ENCODE measurements around the gene FER1L5.

Gene FER1L5

DNA sequence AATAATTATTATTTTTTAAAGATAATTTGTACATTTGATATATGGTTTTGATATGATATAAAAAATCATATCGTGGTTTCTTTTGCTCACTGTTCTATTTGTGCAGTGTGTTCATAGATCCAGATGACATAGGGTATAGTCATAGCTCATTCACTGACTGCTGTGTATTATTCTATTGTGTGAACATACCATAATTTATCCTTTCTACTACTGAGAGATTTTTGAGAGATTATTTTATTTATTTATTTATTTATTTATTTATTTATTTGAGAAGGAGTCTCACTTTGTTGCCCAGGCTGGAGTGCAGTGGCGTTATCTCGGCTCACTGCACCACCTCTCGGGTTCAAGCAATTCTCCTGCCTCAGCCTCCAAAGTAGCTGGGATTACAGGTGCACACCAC is 39.0 kb downstream of the FER1L5 start:
- no peak for DNase-seq

DNA sequence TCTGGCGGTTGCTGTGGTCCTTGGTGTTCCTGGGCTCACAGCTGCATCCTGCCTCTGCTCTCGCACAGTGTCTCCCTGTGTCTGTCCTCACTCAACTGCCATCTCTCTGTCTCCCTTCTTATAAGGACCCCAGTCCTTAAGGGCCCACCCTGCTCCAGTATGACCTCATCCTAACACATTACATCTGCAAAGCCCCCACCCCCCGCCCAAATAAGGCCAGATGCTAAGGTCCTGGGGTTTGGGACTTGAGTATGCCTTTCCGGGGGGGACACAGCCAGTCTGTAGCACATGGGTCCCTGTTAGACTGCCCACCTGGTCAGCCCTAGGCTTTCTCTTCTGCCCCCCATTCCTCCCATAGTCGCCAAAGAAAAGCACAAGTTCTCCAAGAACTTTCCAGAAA is 40.7 kb downstream of the FER1L5 start:
- DNase-seq = no peak

DNA sequence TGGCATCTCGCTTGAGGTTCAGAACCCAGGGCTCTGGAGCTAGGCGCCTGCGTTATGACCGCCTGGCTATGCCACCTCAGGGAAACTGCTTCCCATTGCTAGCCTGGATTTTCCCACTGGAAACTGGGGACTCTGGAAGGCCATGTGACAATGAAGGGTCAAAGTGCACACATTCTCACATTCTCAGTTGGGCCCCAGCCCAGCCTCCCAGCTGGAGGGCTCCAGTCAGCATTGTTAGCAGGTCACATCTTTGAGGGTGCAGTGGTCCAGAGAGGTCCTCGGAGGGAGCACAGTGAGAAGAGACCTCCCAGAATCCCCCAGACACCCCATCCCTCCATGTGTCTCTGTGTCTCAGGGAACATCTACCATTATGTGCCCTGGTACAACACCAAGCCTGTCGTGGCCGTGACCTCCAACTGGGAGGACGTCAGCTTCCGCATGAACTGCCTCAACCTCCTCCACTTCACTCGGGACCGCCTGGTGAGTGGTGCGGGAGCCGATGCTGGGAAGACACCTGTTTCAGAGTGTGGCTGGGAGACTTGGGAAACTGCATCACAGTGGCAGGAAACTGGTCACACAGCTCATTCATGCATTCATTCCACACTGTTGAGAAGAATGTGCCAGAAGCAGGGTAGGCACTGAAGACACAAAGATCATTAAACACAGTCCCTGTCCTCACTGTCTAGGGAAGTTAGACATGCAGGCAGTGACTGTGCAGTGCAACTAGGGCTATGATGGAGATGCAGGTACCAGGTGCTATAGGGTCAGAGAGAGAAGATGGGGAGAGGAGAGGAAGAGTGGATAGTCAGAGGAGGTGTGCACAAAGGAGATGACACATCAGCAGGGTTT is 41.6 kb downstream of the FER1L5 start:
- DNase-seq = no peak

DNA sequence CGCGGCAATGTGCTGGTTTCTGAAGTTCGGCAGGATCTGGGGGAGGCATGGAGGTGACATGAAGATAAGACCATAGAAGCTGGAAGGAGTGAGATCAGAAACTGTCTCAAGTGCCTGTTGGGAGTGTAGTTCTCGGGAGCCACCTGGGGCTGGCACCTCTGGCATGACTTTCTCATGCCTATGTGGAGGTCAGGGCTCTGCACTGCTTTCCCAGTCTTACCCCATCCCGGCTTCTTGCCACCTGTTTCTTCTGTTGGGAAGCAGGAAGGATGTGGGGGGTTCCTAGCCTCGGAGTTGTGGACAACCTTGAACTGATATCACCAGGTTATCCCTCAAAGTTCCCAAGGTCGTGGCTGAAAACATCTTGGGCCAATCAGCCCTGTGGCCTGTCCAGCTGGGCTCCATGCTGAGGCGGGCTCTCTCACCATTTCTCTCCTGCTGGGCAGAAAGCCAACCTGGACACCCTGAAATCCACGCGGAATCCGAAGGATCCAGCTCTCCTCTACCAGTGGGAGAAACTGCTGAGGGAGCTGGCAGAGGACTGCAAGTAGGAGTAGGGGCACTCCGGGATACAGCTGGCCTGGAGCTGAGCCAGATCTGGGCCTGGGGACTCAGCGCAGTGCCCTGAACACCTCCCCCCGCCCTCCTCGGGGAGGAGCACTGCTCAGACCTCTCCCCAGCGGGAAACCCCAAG is 42.5 kb downstream of the FER1L5 start:
- DNase-seq = no peak

DNA sequence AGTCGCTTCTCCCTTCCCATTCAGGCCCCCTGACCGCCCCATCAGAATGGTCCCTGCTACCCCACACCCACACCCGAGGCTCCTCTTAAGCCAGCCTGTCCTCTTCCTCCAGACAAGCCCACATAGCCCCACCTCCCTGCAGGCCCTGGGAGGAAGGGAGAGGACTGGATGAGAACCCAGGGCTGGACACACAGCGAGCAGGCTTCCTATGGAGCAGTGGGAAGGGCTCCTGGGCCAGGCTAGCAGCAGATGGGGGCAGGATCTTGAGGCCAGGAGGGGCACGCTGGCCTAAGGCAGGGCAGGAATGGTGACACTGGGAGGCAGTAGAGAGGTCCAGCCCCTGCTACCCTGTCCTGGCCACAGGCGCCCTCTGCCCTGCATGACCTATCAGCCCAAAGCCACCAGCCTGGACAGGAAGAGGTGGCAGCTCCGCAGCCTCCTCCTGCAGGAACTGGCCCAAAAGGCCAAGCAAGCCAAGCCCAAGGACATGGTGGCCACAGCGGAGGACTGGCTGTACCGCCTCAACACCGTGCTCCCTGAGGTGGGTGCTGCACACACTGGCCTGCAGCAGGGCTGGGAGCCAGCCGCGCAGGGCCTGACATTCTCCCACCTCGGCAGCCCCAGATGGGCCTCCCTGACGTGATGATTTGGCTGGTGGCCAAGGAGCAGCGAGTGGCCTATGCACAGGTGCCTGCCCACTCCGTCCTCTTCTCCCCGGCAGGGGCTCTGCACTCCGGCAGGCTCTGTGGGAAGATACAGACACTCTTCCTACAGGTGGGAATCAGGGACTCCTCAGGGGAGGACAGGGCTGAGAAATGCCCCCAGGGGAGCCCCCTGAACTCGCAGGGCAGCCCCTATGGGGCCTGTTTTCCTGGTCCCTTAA is 43.3 kb downstream of the FER1L5 start:
- no peak for DNase-seq

DNA sequence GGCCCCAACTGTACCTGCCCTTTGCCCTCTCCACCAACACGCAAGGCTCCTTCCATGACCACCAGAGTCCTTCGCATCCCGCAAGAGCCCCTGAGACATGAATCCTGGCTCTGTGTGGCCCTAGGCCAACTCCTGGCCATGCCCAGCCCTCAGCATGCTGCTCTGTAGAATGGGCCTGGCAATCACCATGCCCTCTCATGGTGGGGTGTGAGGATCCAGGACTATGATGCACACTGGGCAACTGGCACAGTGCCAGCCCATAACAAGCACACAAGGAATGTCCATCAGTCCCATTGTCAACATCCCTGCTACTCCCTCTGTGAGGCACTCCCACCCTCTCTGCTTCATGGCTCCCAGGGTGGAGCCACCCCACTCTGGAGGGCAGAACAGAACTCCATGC is 44.7 kb downstream of the FER1L5 start:
- DNase-seq = no peak

DNA sequence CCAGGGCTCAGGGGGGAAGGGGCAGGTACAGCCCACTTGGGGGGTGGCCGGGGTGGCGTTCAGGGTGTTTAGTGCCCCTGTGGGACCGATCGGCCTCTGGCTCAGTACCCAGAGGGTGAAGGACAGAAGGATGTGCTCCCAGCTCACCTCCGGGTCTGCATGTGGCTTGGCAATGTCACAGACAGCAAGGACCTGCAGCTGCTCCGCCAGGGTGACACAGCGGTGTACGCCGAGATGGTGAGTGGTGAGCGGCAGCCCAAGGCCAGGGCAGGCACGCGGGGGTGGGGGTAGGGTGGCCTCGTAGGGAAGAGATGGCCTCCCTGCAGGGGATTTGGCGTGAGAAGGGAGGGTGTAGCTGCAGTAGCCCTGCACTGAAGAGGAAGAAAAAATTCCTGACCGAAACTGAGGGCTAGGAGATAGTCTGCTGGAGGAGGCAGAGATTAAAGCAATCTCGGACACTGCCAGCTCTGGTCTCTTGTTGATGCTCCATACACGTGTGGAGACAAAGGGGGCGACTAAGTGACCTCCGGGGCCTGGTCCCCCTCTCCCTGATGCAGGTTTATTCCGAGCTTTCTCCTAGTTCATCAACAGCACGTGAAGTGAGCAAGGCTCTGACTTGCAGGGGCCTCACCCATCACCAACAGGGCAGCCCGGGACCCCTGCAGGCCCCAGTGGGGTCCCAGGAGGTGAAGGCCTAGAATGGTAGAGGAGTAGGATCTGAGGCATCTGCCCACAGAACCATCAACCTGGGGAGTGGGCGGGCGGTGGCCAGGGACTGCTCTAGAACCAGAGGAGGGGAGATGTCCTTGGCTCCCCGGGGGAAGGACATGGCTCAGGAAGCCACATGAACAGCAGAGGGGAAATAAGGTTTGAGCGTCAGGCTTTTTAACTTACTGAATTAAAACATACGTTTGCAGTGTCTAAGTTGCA is 45.4 kb downstream of the FER1L5 start:
- no peak for DNase-seq

DNA sequence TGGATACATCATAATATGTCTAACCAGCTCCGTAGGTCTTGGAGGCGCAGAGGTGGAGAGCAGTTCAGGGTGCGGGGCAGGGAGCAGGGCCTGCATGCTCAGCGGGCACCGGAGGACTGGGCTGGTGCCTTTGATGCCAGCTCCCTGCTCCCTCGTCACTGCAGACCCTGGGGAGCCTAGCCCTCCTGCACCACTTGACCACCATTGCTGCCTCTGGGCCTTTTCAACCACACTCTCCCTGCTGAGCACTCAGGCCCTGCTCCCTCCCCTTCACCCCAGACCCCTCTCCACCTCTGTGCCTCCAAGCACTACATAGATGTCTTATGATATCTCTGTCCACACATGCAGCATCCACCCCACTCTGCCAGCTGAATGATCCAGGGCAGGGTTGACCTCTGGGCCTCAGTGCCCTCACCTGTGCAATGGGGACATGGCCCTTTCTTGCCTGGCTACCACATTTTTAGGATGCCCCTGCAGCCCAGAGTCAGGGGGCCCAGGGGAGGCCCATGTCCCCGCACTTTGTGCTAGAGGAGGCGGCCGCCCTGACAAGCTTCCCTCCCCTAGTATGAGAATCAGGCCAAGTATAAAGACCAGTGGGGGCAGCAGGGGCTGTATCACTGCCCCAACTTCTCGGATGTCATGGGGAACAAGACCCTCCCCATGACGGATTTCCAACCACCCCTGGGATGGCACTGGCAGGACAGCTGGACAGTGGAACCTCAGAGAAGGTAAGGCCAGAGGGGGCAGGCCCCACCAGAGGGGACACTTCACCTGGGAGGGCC is 46.3 kb downstream of the FER1L5 start:
- DNase-seq = no peak

DNA sequence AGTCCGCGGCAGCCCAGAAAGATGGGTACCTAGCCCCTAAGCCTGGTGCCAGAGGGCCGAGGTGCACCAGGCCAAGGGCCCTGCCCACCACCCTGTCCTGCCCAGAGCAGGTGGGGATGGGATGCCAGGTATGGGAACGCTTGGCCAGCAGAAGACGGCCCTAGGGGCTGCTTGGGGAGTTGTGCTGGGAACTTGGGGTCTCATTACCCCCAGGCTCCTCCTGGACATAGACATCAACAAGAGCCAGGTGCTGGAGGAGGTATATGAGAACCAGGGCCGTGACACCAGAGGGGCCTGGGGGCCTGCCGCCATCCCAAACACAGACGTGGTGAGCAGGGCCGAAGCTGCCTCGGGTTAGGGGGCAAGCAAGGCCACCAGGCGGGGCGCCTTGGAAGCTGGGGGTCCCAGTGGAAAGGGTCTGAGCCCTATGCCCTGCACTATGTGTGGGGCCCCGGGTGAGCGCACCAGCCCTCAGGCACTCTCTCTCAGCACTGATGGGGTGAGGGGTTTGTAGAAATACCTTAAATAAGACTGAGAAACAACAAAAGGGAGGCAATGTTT is 46.9 kb downstream of the FER1L5 start:
- DNase-seq = no peak

DNA sequence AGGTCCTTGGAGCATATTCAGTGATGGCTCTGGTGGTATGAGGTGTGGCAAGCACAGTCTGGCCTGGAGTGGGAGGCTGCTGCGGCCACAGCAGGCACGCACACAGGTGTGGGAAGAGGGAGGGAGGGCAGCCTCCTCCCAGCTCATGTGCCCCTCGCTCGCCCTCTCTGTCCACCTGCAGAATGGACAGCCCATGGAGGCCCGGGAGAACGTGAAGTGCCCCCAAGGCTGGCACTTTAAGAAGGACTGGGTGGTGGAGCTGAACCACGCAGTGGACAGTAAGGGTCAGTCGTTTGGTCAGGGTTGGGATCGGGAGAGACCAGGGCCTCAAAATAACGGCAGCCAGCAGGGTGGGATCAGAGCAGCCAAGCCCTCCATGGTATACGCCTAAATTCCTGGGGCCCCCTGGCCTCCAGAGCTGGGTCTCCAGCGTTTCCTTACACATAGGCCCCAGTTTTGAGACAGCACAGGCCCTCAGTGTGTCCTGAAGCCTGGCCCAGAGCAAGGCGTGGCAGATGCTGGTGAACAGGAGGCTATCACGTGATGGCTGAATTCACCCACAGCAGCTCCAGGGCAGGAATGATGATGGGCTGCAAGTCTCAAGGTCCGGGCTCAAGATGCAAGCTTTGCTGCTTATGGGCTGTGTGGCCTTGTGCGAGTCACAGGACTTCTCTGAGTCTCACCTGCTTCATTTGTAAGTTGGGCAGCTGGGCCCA is 47.9 kb downstream of the FER1L5 start:
- no peak for DNase-seq

DNA sequence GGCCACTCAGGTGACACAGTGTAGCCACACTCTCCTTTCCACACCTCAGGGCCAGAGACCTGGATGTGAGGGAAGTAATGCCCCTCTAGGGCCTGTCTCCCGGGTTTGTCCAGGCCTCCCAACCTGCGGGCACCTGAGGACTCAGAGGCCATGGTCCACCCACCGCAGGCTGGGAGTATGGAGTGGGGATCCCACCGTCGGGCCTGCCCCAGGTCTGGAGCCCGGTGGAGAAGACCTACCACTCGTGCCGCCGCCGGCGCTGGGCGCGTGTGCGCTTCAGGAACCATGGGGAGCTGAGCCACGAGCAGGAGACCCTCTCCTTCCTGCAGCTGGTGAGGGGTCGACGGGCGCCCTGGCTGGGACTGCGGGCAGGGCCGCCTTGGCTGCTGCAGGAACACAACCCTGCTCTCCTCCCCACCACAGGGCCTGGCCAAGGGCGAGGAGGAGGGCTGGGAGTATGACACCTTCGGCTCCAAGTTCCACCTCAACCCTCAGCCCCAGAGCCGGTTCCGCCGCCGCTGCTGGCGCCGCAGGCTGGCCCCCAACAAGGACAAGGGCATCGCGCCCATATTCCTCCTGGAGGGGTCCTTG is 48.6 kb downstream of the FER1L5 start:
- no peak for DNase-seq

DNA sequence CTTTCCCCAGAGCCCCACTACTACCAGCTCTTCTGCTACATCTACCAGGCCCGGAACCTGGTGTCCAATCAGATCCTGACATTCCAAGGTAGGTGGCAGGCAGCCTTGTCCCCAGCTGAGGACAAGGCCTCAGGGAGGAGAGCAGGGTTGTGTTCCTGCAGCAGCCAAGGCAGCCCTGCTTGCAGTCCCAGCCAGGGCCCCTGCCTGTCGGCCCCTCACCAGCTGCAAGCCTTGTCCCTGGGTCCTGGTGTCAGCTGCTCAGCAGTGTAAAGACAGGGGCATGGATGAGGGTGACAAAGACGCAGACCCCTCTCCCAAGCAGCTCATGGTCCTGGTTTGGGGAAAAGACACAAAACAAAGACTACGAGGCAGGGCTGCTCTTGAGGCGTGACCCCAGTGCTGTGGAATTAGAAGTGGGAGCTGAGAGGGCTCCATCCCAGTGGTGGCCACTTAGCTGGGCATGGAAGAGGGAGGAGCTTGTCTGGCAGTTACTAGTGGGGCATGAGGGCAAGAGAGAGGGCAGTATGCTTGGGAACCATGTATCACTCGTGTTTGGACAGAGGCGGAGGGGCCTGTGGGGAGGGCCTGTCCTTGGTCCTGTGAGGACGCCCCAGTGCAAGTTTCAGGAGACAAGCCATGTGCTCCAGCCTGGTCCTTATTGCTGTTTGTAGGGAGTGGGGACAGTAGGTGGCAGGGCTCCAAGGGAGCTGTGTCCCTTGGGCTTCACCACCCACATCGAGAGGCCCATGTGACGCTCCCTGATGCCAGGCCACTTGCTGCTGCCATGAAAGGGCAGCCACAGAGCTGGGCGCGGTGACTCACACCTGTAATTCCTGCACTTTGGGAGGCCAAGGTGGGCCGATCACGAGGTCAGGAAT is 49.8 kb downstream of the FER1L5 start:
- no peak for DNase-seq

DNA sequence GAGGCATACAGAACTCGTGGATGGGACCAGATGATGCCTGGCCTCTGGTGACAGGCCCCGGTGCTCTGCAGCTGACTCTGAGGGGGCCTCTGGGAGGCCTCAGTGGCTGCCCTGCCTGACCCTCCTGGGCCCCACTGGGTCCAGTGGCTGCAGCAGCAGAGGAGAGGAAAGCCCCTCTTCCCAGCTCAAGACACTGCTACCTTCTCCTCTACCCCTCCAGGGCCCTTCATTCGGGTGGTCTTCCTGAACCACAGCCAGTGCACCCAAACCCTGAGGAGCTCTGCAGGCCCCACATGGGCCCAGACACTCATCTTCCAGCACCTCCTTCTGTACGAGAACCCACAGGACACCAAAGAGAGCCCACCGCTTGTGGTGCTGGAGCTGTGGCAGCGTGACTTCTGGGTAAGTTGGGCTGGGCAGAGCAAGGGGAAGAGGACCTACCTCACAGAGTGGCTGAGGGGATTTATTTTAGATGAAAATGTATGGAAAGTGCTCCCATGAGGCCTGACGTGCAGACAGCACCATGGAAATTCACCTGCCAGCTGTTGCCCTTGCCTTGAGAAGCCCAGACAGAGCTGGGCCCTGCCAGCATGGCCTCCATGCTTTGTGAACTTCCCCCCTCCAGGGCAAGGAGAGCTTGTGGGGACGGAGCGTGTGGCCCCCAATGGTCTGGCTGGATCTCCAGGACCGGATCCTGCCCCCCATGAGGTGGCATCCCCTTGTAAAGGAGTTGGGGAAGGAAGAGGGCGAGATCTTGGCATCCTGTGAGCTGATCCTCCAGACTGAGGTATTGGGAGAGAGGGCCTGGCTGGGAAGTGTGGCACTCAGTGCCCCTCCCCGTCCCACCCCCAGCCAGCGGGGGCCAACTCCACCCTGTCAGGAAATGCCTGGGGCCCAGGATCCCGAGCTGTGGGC is 51.0 kb downstream of the FER1L5 start:
- DNase-seq = no peak

DNA sequence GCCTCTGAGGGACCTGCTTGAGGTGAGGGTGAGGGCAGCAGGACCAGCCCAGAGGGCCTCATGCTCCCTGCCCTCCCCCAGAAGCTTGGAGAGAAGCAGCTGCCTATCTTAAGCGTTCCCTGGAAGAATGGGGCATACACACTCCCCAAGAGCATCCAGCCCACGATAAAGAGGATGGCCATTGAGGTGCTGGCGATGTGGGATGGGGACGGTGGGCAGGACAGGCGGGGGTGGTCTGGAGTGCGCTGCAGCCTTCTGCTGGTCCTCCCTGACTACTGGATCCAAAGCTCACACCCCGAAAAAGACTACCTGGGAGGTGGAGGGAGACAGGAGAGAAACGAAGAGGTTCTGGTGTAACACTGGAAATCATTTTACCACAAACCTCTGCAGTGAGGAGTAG is 51.7 kb downstream of the FER1L5 start:
- DNase-seq = no peak

DNA sequence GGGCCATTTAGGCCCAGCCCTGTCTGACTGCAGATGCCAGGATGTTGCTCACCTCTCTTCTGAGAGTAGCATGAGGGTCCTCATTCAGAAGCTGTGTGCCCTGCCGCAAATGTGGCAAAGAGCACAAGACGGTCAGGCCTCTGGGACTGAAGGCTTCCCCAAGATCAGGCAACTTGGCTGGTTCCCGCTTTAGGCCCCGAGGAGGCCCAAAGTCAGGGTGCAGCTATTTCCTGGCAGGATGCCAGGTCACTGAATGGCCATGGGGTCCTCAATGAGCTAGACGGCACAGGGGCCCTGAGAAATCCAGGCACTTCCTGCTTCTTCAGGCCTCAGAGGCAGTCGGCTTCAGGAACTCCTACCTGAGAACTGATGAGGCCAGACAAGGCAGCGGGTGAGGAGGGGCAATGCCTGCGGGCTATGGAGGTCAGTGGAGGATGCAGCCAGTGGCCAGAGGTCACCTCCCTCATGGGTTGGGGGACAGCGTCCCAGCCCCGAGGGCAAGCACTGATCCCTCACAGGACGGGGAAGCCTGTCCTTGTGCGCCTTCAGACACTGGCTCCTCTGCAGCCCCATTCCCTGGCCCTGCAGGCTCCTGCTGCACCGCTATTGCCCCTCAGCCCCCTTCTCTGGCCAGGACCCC is 52.4 kb downstream of the FER1L5 start:
- DNase-seq = no peak

DNA sequence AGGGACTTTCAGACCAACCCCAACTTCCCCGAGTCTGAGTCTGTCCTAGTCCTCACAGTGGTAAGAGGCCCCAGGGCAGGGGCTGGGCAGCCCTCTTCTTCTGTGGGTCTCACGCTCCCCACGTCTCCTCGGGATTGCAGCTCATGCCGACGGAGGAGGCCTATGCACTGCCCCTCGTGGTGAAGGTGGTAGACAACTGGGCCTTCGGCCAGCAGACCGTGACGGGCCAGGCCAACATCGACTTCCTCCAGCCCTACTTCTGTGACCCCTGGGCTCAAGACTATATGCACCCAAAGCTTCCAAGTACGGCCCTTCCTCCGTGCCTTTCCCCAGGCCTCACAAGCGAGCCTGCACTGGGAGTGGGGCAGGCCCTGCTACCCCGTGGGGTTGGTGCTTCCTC is 53.0 kb downstream of the FER1L5 start:
- no peak for DNase-seq

DNA sequence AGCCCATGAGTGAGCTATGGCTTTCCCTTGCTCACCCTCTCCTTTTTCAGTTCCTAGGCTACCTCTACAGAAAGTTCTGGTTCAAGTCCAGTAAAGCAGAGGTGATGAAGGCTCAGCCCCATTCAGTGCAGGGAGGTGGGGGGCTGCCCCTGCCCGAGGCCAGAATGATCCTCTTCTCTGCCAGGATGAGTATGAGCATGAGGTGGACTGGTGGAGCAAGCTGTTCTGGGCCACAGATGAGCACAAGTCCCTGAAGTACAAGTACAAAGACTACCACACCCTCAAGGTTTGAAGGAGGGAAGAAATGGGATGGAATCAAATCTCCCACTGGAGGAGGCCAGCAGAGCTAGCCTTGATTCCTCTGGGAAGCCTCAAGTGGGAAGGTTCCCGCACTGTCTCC is 54.9 kb downstream of the FER1L5 start:
- DNase-seq = no peak

Data from bone marrow (tissue), 2 donors.